Esophagus (tissue), 2 donors: Measurements from ENCODE around the gene SERPINA6. TPM values are rescaled to one million over a fixed set of nuclear protein-coding genes. Genes with fewer than 3 reads are reported as not detected.
"Not testable (repeated sequence)": the region's sequence is repeated elsewhere in the genome, so short reads cannot be mapped to it uniquely, and the experiment has no call there.

Experiments
- H3K27ac ChIP-seq, 2 donors: one replicate each; pipeline ENCODE4 v1.5.1; 2013; ENCODE audit warnings: low read depth in 2 of 2, mild to moderate bottlenecking in 2 of 2, inconsistent platforms in 1 of 2, low read length in 1 of 2, moderate library complexity in 1 of 2
- H3K27me3 ChIP-seq, 2 donors: one replicate each; pipeline ENCODE4 v1.6.1; 2013; ENCODE audit warnings: low read length in 2 of 2, control low read depth in 1 of 2, mild to moderate bottlenecking in 1 of 2; ENCODE audit not compliant: insufficient read depth in 2 of 2, control insufficient read depth in 1 of 2
- H3K36me3 ChIP-seq, 2 donors: one replicate each; pipeline ENCODE4 v1.6.1; 2013; ENCODE audit warnings: low read length in 1 of 2; ENCODE audit not compliant: control insufficient read depth in 2 of 2, insufficient read depth in 2 of 2
- H3K4me1 ChIP-seq, 2 donors: one replicate each; pipeline ENCODE4 v1.6.1; 2013; ENCODE audit warnings: low read length in 1 of 2; ENCODE audit not compliant: control insufficient read depth in 2 of 2, insufficient read depth in 2 of 2
- H3K4me3 ChIP-seq, 2 donors: one replicate each; pipeline ENCODE4 v1.5.1; 2013; ENCODE audit warnings: low read length in 2 of 2, mild to moderate bottlenecking in 2 of 2, low read depth in 1 of 2, moderate library complexity in 1 of 2
- H3K9me3 ChIP-seq, 2 donors: one replicate each; pipeline ENCODE4 v1.6.1; 2013; ENCODE audit warnings: mild to moderate bottlenecking in 2 of 2, low read depth in 1 of 2, low read length in 1 of 2, moderate library complexity in 1 of 2; ENCODE audit not compliant: control insufficient read depth in 2 of 2, insufficient read depth in 1 of 2
- WGBS, 2 donors: extraction: QIAGEN DNeasy Blood & Tissue Kit; methylation state at CpG; one replicate each; pipeline ENCODE4 v1.1.7; 2013; 5-methylcytosine and 5-hydroxymethylcytosine counted together
- polyA plus RNA-seq, 2 donors: library from polyadenylated mRNA; stranded (reverse); fragments of 200-250 nt; gene quantifications; one replicate each; pipeline ENCODE4 v1.2.3, GENCODE V29; 2013
- donor health status: healthy with polysubstance abuse.
- donor health status: Bipolar disorder and iron deficiency.

The SERPINA6 gene
- polyA plus RNA-seq, 2 donors: 0.04 TPM; not detected in 1

GRCh38 chr14:94355191-94355794, 32.2 kb upstream of the SERPINA6 start:
- Histone ChIP-seq H3K36me3 (no peaks in the 10 kb centered on the region), H3K4me3 (no peak overlapping the region), H3K9me3 (no peaks in the 10 kb centered on the region), H3K4me1 (no peaks in the 10 kb centered on the region), H3K27ac (no peak overlapping the region), H3K27me3 (no peaks in the 10 kb centered on the region)
- 19 to 24% methylated on average over 15 of the region's 15 CpGs for whole genome bisulfite sequencing, 2 donors

- WGBS, 2 donors: 92 to 94% methylated on average over 3 of the region's 3 CpGs
- no peaks in the 10 kb centered on the region for H3K27me3 ChIP-seq
- H3K9me3 ChIP-seq: no peaks in the 10 kb centered on the region
- H3K4me3 ChIP-seq: no peak overlapping the region
- no peak overlapping the region for H3K27ac ChIP-seq
- H3K36me3 ChIP-seq: no peaks in the 10 kb centered on the region
- H3K4me1 ChIP-seq: no peaks in the 10 kb centered on the region
Observed at GRCh38 chr14:94354638-94355185, 31.6 kb upstream of the SERPINA6 start.

- H3K27ac ChIP-seq, H3K9me3 ChIP-seq, H3K4me3 ChIP-seq, H3K27me3 ChIP-seq, H3K4me1 ChIP-seq, H3K36me3 ChIP-seq: not testable (repeated sequence)
- 69 to 71% methylated on average over 8 of the region's 8 CpGs for WGBS, 2 donors
Observed at GRCh38 chr14:94354190-94354589, 31.1 kb upstream of the SERPINA6 start.

DNA sequence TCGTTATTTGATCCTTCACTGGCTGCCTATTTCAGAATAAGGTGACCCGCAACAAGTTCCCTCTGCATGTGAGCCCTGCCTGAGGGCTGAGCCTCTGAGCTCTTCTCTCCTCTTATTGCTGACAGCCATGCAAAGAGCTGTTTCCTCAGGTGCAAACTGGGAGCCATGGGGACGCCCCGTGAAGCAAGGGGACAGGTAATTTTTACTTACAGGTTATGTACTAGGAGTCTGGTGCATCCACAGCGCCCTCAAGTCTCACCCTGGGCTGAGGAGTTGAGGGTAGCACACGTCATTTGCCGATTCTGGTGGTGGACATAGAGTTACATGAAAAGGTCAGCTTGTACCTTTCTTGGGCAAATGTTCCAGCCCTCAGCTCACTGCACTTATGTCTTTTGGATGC, 26.1 kb upstream of the SERPINA6 start:
- no peaks in the 10 kb centered on the region for H3K36me3 ChIP-seq
- 82 to 83% methylated on average over 7 of the region's 7 CpGs for WGBS, 2 donors
- H3K27me3 ChIP-seq: no peaks in the 10 kb centered on the region
- no peaks in the 10 kb centered on the region for H3K9me3 ChIP-seq
- no peak overlapping the region for H3K27ac ChIP-seq
- no peak overlapping the region for H3K4me3 ChIP-seq
- H3K4me1 ChIP-seq: peaks cover 0 to 3% of the 10 kb centered on the region in 2 donors

DNA sequence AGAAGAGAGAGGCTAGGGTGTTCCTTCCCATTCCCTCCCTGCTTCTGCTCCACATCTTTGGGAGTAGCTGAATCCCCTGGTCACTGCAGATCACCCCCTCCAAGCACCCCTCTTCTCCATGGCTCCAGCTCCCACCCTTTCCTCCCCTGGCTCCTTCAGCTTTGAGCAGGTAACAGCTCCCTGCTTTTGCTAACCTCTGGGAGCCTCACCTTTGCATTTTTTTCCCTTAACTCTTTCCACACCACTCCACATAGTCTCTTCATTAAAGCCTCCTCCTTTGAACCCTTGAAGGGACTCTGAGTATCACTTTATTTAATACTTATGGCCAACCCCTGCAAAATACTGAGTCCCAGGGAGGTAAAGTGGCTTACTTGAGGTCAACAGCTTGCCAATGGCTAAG, 25.7 kb upstream of the SERPINA6 start:
- H3K27me3 ChIP-seq: no peaks in the 10 kb centered on the region
- H3K36me3 ChIP-seq: no peaks in the 10 kb centered on the region
- no peak overlapping the region for H3K27ac ChIP-seq
- peaks cover 0 to 3% of the 10 kb centered on the region in 2 donors for H3K4me1 ChIP-seq
- no peak overlapping the region for H3K4me3 ChIP-seq
- H3K9me3 ChIP-seq: no peaks in the 10 kb centered on the region

DNA sequence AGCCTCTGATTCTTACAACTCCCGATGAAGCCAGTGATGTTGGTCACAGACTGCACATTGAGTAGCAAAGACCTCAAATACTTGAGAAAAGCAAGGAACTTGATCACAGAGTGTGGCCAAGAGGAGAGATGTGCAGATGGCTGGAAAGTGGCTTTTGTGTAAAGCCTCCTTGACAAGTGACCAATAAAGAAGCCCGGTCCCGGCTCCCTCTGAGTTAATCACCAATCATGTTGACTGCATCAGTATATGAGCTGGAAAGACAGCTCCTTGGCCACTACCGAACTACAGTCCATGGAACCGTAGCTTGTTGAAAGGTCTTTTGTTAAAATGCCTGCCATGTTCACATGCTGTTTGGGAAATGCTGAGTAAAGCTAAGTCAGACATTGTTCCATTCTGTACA, 23.7 kb upstream of the SERPINA6 start:
- H3K36me3 ChIP-seq: no peaks in the 10 kb centered on the region
- H3K4me3 ChIP-seq: no peak overlapping the region
- no peaks in the 10 kb centered on the region for H3K9me3 ChIP-seq
- H3K27ac ChIP-seq: no peak overlapping the region
- H3K4me1 ChIP-seq: peaks cover 2 to 13% of the 10 kb centered on the region in 2 donors
- no peaks in the 10 kb centered on the region for H3K27me3 ChIP-seq
- WGBS, 2 donors: 89 to 93% methylated on average over 5 of the region's 5 CpGs

- H3K9me3 ChIP-seq, H3K27ac ChIP-seq, H3K36me3 ChIP-seq, H3K27me3 ChIP-seq, H3K4me3 ChIP-seq: not testable (repeated sequence)
- H3K4me1 ChIP-seq: peaks cover 2 to 14% of the 10 kb centered on the region in 2 donors
- 42 to 52% methylated on average over 20 to 24 of the region's 24 CpGs for WGBS, 2 donors
Observed at GRCh38 chr14:94346065-94346786, 23.1 kb upstream of the SERPINA6 start.

DNA sequence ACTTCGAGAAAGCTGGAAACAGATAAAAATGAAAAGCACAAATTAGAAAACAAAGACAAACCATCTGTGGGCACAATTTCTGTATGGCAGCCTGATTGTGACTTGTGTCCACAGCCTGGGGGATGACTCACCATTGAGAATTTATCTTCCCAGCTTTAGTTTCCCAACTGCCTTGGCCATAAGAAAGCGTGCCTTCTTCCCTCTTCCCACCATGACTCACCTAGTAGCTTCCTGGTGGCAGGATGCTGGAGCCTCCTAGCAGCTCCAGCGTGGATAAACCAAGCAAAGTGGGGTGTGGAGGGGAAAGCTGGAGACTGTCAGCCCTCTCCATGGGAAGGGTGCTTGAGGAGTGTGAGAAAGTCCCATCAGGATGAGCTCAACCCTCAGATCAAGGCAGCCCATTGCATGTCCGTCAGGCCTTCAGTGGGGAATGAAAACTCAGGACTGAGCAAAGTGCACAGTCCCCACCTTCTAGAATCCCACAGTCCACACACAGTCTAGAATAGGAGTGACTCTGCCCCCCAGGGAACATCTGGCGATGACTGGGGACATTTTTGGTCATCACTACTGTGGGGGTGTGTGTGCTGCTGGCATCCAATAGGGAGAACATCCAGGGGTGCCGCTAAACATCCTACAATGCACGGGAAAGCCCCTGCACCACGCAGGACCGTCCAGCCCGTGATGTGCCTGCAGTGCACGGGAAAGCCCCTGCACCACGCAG, 22.4 kb upstream of the SERPINA6 start:
- Histone ChIP-seq H3K4me1 (peaks cover 2 to 14% of the 10 kb centered on the region in 2 donors), H3K27ac (no peak overlapping the region)
- 65 to 78% methylated on average over 12 of the region's 12 CpGs for WGBS, 2 donors

GRCh38 chr14:94344389-94344788, 21.3 kb upstream of the SERPINA6 start:
- H3K27me3 ChIP-seq: no peaks in the 10 kb centered on the region
- 48 to 73% methylated on average over 3 of the region's 3 CpGs for whole genome bisulfite sequencing, 2 donors
- H3K27ac ChIP-seq: no peak overlapping the region
- H3K4me1 ChIP-seq: peaks cover 2 to 14% of the 10 kb centered on the region in 2 donors
- H3K36me3 ChIP-seq: no peaks in the 10 kb centered on the region
- no peaks in the 10 kb centered on the region for H3K9me3 ChIP-seq
- no peak overlapping the region for H3K4me3 ChIP-seq

More for the DNA sequence above, 22.4 kb upstream of the SERPINA6 start:
- Histone ChIP-seq H3K4me3 (no peak overlapping the region), H3K36me3 (no peaks in the 10 kb centered on the region), H3K9me3 (no peaks in the 10 kb centered on the region), H3K27me3 (no peaks in the 10 kb centered on the region)
